ENCODE data around the gene EEIG2.

Gene EEIG2

DNA sequence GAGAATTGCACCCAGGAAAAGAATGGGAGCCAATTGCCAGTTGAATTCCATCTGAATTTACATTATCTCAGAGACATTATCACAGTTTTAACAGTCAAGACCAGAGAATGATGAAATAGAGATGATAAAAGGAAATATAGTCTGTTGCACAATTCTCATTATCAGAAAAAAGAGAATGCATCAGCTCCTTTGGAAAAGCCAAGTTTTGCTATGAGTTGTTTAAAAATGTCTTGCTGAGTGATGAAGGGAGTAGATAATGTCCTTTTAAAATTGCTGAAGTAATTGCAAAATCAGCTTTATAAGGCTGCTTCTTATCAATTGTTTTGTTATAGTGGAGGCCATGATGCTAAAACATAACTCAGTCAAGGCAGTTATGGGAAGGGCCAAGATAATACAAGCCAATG is 37.9 kb upstream of the EEIG2 start:
- no peak overlapping the region for H3K4me3 ChIP-seq (ENCODE audit: low read depth, low read length)
- DNase-seq (ENCODE audit: low read depth, low spot score) = no peak
- TF ChIP-seq CTCF (IDR thresholded peaks at IDR 0.05; ENCODE audit: insufficient read depth, low read length, missing control alignments) = no peak
- POLR2A ChIA-PET = no interaction called here
- CTCF ChIA-PET = interaction anchor here (0.8 to 3.3 kb wide), 3 partner anchors 9 to 126 kb away, joined by 3 to 20 read pairs (median 10); no protein-coding TSS in a partner anchor

- CTCF ChIA-PET = no interaction called here
- no peak overlapping the region for H3K4me3 ChIP-seq (ENCODE audit: low read depth, low read length)
Observed at GRCh38 chr1:108523829-108524228, 36.1 kb upstream of the EEIG2 start.

DNA sequence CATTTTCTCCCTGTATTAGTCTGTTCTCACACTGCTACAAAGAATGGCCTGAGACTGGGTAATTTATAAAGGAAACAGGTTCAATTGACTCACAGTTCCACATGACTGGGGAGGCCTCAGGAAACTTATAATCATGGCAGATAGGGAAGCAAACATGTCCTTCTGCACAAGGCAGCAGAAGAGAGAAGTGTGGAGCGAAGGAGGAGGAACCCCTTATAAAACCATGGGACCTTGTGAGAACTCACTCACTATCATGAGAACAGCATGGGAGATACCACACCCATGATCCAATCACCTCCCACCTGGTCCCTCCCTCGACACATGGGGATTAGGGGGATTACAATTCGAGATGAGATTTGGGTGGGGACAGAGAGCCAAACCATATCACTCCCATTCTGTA is 35.2 kb upstream of the EEIG2 start:
- no peak for DNase-seq (ENCODE audit: low read depth, low spot score)
- CTCF ChIA-PET = interaction anchor here (1.7 kb wide), 1 partner anchor 12 kb away, joined by 6 read pairs; no protein-coding TSS in a partner anchor
- no peak overlapping the region for H3K4me3 ChIP-seq (ENCODE audit: low read depth, low read length)
- POLR2A ChIA-PET = no interaction called here
- TF ChIP-seq CTCF (IDR thresholded peaks at IDR 0.05; ENCODE audit: insufficient read depth, low read length, missing control alignments) = no peak

More at GRCh38 chr1:108523829-108524228, 36.1 kb upstream of the EEIG2 start:
- DNase-seq (ENCODE audit: low read depth, low spot score) = no peak
- POLR2A ChIA-PET = no interaction called here
- no peak for TF ChIP-seq CTCF (IDR thresholded peaks at IDR 0.05; ENCODE audit: insufficient read depth, low read length, missing control alignments)

GRCh38 chr1:108527135-108527534 is 32.8 kb upstream of the EEIG2 start:
- TF ChIP-seq CTCF (IDR thresholded peaks at IDR 0.05; ENCODE audit: insufficient read depth, low read length, missing control alignments) = no peak
- CTCF ChIA-PET = interaction anchor here (1.0 to 1.8 kb wide), 3 partner anchors 15 to 117 kb away, joined by 4 to 8 read pairs (median 6); no protein-coding TSS in a partner anchor
- no peak for DNase-seq (ENCODE audit: low read depth, low spot score)
- POLR2A ChIA-PET = no interaction called here
- no peak overlapping the region for H3K4me3 ChIP-seq (ENCODE audit: low read depth, low read length)

DNA sequence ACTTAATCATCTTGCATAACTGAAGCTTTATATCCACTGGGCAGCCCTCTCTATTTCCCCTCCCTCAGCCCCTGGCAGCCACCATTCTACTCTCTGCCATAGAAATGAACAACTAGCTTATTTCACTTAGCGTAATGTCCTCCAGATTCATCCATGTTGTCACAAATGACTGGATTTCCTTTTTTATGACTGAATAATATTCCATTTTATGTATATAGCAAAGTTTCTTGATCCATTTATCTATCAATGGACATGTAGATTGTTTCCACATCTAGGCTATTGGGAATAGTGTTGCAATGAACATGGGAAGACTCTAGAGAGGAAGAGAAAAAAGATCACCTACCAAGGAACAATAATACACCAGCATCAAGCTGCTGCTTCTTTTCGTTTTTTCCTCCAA is 32.1 kb upstream of the EEIG2 start:
- POLR2A ChIA-PET = no interaction called here

DNA sequence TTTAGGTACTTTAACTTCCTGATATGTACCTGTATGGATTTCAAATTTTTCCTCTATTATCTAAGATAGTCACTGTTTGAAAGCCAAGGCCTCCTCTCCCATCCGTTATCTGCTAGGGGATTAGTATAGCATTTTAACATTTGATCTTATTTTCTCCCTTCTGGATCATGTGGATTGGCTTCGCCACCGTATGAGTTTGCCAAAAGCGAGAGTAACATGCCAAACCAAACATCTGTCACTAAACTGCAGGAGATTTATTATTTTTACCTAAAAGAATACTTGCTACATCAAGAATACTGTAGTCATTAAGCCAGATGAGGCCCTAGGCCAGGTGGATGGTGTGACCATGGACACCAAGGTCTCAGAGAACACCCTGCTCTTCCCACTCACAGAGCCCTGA is 28.5 kb upstream of the EEIG2 start:
- POLR2A ChIA-PET = no interaction called here

More for the DNA sequence above, 32.1 kb upstream of the EEIG2 start:
- no peak for TF ChIP-seq CTCF (IDR thresholded peaks at IDR 0.05; ENCODE audit: insufficient read depth, low read length, missing control alignments)
- H3K4me3 ChIP-seq (ENCODE audit: low read depth, low read length) = no peak overlapping the region
- no peak for DNase-seq (ENCODE audit: low read depth, low spot score)
- CTCF ChIA-PET = interaction anchor here (1.0 to 1.8 kb wide), 3 partner anchors 16 to 116 kb away, joined by 4 to 8 read pairs (median 6); no protein-coding TSS in a partner anchor

More for the DNA sequence above, 28.5 kb upstream of the EEIG2 start:
- TF ChIP-seq CTCF (IDR thresholded peaks at IDR 0.05; ENCODE audit: insufficient read depth, low read length, missing control alignments) = no peak
- no peak overlapping the region for H3K4me3 ChIP-seq (ENCODE audit: low read depth, low read length)
- DNase-seq (ENCODE audit: low read depth, low spot score) = no peak
- CTCF ChIA-PET = interaction anchor here (1.0 to 2.1 kb wide), 2 partner anchors 104 to 112 kb away, joined by 3 to 6 read pairs; no protein-coding TSS in a partner anchor
